Brain microvascular endothelial cell (primary cell): ENCODE results near the gene NBAS.

Experiments used
- DNase-seq: peaks from one replicate; pipeline ENCODE4 v3.0.0-alpha.2; 2020
- H3K27ac ChIP-seq: fragments of 250-450 bp; sonication (Bioruptor Pico); 2 replicates; pipeline ENCODE4 v1.5.1; 2020; ENCODE audit warnings: mild to moderate bottlenecking, moderate library complexity
- H3K27me3 ChIP-seq: fragments of 250-450 bp; sonication (Bioruptor Pico); replicated peaks from 2 replicates; pipeline ENCODE4 v1.5.1; 2020; ENCODE audit warnings: mild to moderate bottlenecking
- H3K36me3 ChIP-seq: fragments of 250-450 bp; sonication (Bioruptor Pico); replicated peaks from 2 replicates; pipeline ENCODE4 v1.5.1; 2020; ENCODE audit warnings: mild to moderate bottlenecking
- H3K4me3 ChIP-seq: 2 replicates; pipeline ENCODE4 v1.5.1; 2011; ENCODE audit warnings: low read depth, mild to moderate bottlenecking, control low read depth, low read length, moderate library complexity
- in situ Hi-C: cut with HindIII; loops from 2 replicates; pipeline ENCODE4 v1.10.0; 2017; ENCODE audit warnings: low sequenced_read_pairs, low pct_ligation_motif_present
- TF ChIP-seq, protein P1 (sequence below): IDR thresholded peaks from 2 replicates; pipeline ENCODE4 v1.5.1; 2011; ENCODE audit warnings: low read depth, mild to moderate bottlenecking, moderate library complexity, low read length, control low read depth, inconsistent platforms; ENCODE audit errors: missing control alignments

Gene NBAS

GRCh38 chr2:15457868-15458267 lies 103.3 kb downstream of the NBAS start:
- Histone ChIP-seq H3K27ac (no peak overlapping the region), H3K36me3 (peaks cover 8% of the 10 kb centered on the region), H3K27me3 (no peaks in the 10 kb centered on the region), H3K4me3 (no peak overlapping the region)
- in situ Hi-C loops, result no loop called here
- TF ChIP-seq, protein P1, sequence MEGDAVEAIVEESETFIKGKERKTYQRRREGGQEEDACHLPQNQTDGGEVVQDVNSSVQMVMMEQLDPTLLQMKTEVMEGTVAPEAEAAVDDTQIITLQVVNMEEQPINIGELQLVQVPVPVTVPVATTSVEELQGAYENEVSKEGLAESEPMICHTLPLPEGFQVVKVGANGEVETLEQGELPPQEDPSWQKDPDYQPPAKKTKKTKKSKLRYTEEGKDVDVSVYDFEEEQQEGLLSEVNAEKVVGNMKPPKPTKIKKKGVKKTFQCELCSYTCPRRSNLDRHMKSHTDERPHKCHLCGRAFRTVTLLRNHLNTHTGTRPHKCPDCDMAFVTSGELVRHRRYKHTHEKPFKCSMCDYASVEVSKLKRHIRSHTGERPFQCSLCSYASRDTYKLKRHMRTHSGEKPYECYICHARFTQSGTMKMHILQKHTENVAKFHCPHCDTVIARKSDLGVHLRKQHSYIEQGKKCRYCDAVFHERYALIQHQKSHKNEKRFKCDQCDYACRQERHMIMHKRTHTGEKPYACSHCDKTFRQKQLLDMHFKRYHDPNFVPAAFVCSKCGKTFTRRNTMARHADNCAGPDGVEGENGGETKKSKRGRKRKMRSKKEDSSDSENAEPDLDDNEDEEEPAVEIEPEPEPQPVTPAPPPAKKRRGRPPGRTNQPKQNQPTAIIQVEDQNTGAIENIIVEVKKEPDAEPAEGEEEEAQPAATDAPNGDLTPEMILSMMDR, result no peak
- no peak for DNase-seq

DNA sequence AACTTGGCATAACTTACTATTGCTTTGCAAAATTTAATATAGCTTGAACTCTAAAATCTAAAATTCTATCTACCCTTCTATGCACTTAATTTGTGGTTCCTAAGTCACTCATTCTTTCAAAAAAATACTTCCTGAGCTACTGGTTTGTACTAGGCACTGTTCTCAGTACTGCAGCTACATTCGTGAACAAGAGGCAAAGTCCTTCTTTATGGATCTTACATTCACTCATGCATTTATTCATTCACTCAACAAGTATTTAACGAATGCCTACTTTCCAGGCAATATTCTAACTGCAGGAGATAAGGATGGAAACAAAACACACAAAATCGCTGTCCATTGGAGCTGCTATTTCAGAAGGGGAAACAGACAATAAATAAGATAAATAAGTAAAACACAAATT lies 104.8 kb downstream of the NBAS start:
- TF ChIP-seq, protein P1, result no peak
- peaks cover 8% of the 10 kb centered on the region for H3K36me3 ChIP-seq
- H3K27ac ChIP-seq, result no peak overlapping the region
- in situ Hi-C loops, result no loop called here
- DNase-seq, result no peak
- no peak overlapping the region for H3K4me3 ChIP-seq
- H3K27me3 ChIP-seq, result no peaks in the 10 kb centered on the region

GRCh38 chr2:15450808-15451207 lies 110.3 kb downstream of the NBAS start:
- Histone ChIP-seq H3K27me3 (no peaks in the 10 kb centered on the region), H3K27ac (no peak overlapping the region), H3K4me3 (no peak overlapping the region), H3K36me3 (no peaks in the 10 kb centered on the region)
- DNase-seq, result no peak
- TF ChIP-seq, protein P1, result no peak
- in situ Hi-C loops, result no loop called here

GRCh38 chr2:15449556-15450236 lies 111.4 kb downstream of the NBAS start:
- TF ChIP-seq, protein P1, result no peak
- Histone ChIP-seq H3K36me3 (no peaks in the 10 kb centered on the region), H3K27ac (no peak overlapping the region), H3K27me3 (no peaks in the 10 kb centered on the region), H3K4me3 (no peak overlapping the region)
- in situ Hi-C loops, result no loop called here
- DNase-seq, result no peak

DNA sequence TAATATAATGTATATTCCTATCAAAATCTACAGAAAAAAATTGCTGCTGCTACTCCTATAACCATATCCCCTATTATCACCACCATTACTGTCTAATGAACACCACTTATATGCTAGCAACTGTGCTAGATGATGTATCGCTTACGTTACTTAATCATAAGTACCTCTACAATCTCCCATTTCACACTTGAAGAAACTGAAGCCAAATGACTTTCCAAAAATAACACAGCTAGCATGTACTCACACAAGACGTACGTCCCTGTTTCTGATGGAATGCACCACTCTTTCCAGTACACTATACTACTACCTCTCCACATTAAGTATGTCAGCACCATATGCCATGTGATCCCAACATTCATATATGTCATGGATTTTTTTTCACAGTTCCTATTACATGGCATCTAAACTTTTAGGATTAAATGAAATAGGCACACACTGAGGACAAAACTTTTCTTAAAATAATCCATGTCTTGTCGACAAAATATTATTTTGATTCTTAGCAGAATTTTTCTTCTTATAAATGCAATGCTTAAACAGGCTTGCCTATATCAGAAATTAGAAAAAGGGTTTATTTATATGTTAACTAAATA lies 112.8 kb downstream of the NBAS start:
- H3K36me3 ChIP-seq, result no peaks in the 10 kb centered on the region
- TF ChIP-seq, protein P1, result no peak
- no peak overlapping the region for H3K4me3 ChIP-seq
- H3K27me3 ChIP-seq, result no peaks in the 10 kb centered on the region
- in situ Hi-C loops, result no loop called here
- no peak for DNase-seq
- H3K27ac ChIP-seq, result no peak overlapping the region
